SIG-M5 (cell line): ENCODE results near the gene FPGS.

Source experiments
- DNase-seq: peaks from one replicate; lab custom pipeline; 2025; lab: John Stamatoyannopoulos, UW

The FPGS gene

DNA sequence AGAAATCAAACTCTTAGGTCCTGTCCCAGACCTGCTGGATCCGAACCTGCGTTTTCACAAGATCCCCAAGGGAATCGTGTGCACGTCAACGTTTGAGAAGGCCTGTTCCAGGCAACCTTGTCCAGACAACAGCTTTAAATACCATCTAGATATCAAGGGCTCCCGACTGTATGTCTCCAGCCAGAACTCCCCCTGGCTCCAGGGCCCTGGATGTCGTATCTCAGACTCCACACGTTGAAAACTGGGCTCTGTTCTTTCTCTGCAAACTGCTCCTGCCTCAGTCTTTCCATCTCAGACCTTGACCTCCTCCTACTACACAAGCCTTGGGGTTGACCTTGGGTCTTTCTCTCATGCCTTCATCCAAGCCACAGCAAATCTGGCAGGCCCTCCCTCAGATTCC, 57.6 kb downstream of the FPGS start:
- DNase-seq = no peak

DNA sequence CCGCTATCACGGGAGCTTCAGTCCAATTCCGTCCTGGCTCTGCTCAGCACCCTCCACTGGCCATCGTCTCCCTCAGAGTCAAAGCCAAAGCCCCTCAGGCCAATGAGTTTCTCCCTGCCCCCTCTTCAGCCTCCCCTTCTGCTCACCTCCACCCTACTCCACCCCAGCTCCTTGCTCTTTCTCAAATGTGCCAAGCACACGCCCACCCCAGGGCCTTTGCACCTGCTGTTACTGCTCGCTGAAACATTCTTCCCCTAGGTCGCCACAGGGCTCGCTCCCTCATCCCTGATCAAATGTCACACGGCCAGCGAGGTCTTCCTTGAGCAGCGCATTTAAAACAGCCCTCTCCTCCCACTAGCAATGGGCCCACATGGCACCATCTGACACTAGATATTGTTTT, 58.1 kb downstream of the FPGS start:
- DNase-seq = no peak

DNA sequence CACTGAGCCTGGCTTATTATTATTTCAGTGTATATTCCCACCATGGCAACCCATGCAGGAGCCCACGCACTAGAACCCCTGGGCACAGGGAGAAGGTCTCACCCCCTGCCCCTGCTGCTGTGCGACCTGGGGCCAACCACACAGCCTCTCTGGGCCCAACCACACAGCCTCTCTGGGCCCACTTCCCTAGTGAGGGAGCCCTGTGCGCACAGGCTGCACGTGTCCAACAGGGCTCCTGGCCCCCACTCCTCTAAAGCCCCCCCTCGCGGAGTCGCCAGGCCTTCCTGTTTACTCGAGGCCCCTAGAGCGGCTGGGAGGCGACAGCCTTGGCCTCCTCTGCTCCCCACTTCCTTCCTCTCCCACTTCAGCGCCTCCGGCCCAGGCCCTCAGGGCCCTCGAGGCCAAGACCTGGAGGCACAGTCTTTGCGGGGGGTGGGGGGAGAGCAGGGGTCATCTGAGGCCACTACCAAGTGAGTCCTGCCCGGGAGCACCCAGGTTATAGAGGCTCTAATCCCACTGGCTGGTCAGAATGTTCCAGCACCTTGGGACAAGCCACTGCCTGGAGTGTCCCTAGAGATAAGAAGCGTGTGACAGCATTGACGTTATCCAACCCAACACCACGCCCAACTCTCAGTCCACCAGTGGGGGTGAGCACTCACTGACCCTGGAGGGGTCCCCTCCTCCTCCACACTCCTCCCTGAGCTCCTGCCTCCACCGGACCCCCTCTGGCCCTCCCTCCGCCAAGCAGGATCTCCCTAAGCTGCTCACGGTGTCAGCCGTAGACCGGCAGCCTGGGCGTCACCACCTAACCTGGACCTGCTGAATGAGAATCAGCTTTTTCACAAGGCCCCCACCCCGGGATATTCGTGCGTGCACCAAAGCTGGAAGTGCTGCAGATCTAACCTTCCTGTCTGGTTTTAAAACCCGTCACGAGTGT, 59.7 kb downstream of the FPGS start:
- DNase-seq = no peak

GRCh38 chr9:127863191-127863621, 60.5 kb downstream of the FPGS start:
- DNase-seq = no peak
